HL-60 (cell line): Measurements from ENCODE around the gene CTNNA3.

Source experiments
- DNase-seq, 2 experiments: peaks; one replicate each; pipeline ENCODE4 v3.0.0-alpha.2; 2010 to 2020; ENCODE audit warnings: low read depth in 1 of 2, low spot score in 1 of 2
- H3K27ac ChIP-seq: fragments of 250-450 bp; sonication (Bioruptor Pico); replicated peaks from 2 replicates; pipeline ENCODE4 v1.5.1; 2020; ENCODE audit warnings: mild to moderate bottlenecking, moderate library complexity
- H3K27me3 ChIP-seq: fragments of 250-450 bp; sonication (Bioruptor Pico); 2 replicates; pipeline ENCODE4 v1.5.1; 2021; ENCODE audit warnings: mild to moderate bottlenecking, moderate library complexity; ENCODE audit not compliant: insufficient read depth, poor library complexity, severe bottlenecking
- H3K4me3 ChIP-seq: replicated peaks from 2 replicates; pipeline ENCODE4 v1.5.1; 2011; ENCODE audit warnings: mild to moderate bottlenecking, control low read depth, low read length; ENCODE audit not compliant: insufficient read depth
- CTCF ChIP-seq: IDR thresholded peaks from one replicate; pipeline ENCODE4 v1.5.1; 2011; ENCODE audit warnings: low read length, control low read depth, inconsistent platforms; ENCODE audit not compliant: insufficient read depth
- GABPA ChIP-seq: IDR thresholded peaks from 2 replicates; pipeline ENCODE4 v1.6.1; 2012; ENCODE audit warnings: low read depth
- POLR2AphosphoS5 ChIP-seq: IDR thresholded peaks from 2 replicates; pipeline ENCODE4 v1.6.1; 2012; ENCODE audit warnings: low read depth
- SPI1 ChIP-seq: IDR thresholded peaks from 2 replicates; pipeline ENCODE4 v1.6.1; 2012; ENCODE audit warnings: low read depth, mild to moderate bottlenecking, borderline replicate concordance
- TF ChIP-seq, protein P1 (sequence below): IDR thresholded peaks from 2 replicates; pipeline ENCODE4 v1.6.1; 2012; ENCODE audit warnings: low read depth; ENCODE audit not compliant: insufficient replicate concordance

Gene CTNNA3

DNA sequence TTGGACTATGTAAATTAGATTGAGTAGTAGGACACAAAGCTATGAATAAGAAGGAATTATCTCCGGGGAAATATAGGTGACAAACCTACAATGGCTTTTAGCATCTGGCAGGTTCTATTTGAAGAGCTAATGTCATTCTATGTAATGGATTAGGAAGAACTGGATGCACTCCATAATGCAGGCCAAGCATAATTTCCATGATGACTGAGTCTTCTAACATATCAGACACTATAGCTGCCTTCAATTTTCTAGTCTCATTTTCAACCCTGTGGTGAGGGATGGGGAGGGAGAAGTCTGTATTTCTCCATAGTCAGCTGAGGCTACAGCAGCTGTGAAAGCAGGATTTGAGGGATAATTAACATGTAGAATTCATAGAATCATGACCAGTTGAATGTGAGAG lies 1160.6 kb downstream of the CTNNA3 start:
- TF ChIP-seq, protein P1, sequence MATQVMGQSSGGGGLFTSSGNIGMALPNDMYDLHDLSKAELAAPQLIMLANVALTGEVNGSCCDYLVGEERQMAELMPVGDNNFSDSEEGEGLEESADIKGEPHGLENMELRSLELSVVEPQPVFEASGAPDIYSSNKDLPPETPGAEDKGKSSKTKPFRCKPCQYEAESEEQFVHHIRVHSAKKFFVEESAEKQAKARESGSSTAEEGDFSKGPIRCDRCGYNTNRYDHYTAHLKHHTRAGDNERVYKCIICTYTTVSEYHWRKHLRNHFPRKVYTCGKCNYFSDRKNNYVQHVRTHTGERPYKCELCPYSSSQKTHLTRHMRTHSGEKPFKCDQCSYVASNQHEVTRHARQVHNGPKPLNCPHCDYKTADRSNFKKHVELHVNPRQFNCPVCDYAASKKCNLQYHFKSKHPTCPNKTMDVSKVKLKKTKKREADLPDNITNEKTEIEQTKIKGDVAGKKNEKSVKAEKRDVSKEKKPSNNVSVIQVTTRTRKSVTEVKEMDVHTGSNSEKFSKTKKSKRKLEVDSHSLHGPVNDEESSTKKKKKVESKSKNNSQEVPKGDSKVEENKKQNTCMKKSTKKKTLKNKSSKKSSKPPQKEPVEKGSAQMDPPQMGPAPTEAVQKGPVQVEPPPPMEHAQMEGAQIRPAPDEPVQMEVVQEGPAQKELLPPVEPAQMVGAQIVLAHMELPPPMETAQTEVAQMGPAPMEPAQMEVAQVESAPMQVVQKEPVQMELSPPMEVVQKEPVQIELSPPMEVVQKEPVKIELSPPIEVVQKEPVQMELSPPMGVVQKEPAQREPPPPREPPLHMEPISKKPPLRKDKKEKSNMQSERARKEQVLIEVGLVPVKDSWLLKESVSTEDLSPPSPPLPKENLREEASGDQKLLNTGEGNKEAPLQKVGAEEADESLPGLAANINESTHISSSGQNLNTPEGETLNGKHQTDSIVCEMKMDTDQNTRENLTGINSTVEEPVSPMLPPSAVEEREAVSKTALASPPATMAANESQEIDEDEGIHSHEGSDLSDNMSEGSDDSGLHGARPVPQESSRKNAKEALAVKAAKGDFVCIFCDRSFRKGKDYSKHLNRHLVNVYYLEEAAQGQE: no peak
- TF ChIP-seq CTCF (no peak), GABPA (no peak), SPI1 (no peak), POLR2AphosphoS5 (no peak)
- Histone ChIP-seq H3K27ac (no peak overlapping the region), H3K4me3 (no peak overlapping the region), H3K27me3 (no peaks in the 10 kb centered on the region)
- no peak for DNase-seq

DNA sequence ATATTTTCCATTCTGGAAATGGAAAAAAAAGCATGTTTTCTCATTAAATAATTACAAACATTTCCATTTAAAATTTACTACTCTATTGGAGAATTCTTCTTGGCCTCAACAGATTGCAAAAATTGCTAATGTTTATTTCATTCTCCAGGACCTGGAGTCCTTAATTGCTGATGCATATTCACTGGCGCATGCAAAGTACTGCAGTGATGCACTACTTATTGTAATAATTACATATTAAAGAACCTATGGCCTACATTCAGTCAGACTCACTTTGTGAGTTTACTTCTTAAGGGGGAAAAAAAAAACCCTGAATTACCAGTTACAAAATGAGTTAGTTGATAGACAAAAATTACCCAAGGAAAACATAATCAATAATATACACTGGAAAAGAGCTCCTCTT lies 1161.1 kb downstream of the CTNNA3 start:
- no peaks in the 10 kb centered on the region for H3K27me3 ChIP-seq
- TF ChIP-seq POLR2AphosphoS5 (no peak), CTCF (no peak)
- no peak overlapping the region for H3K27ac ChIP-seq
- no peak overlapping the region for H3K4me3 ChIP-seq
- no peak for DNase-seq

DNA sequence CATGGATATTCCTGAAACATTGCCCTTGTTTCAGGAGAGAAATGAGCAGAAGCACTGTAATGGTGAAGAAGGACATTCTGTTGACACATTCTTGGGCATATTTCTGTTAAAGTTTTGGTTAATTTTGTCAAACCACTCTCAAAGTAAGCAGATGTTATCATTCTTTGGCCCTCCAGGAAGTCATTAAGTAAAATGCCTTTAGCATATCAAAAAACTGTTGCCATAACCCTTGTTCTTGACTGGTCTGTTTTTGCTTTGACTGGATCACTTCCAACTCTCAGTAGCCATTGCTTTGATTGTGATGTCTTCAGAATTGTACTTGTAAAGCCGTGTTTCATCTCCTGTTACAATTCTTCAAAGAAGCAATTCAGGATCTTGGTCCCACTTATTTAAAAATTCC lies 1174.5 kb downstream of the CTNNA3 start:
- H3K27ac ChIP-seq: no peak overlapping the region
- no peak overlapping the region for H3K4me3 ChIP-seq
- no peaks in the 10 kb centered on the region for H3K27me3 ChIP-seq
- TF ChIP-seq, protein P1: no peak
- TF ChIP-seq GABPA (no peak), SPI1 (no peak), CTCF (no peak), POLR2AphosphoS5 (no peak)
- no peak for DNase-seq

GRCh38 chr10:66519616-66520015 lies 1176.4 kb downstream of the CTNNA3 start:
- no peak for TF ChIP-seq CTCF
- TF ChIP-seq GABPA: no peak
- no peak for TF ChIP-seq SPI1
- no peak for TF ChIP-seq POLR2AphosphoS5
- TF ChIP-seq, protein P1: no peak
- no peak for DNase-seq
- H3K27ac ChIP-seq: no peak overlapping the region

More at GRCh38 chr10:66519616-66520015, 1176.4 kb downstream of the CTNNA3 start:
- Histone ChIP-seq H3K27me3 (no peaks in the 10 kb centered on the region), H3K4me3 (no peak overlapping the region)
